Activated naive CD4-positive, alpha-beta T cell treated with anti-CD3 and anti-CD28 coated beads, Interleukin-2, amount 50 U/mL, for 16 hours (primary cell): ENCODE results near the gene ADAMTS12.

Source experiments
- DNase-seq: peaks from one replicate; pipeline ENCODE4 v3.0.0-alpha.2; 2020

The ADAMTS12 gene

DNA sequence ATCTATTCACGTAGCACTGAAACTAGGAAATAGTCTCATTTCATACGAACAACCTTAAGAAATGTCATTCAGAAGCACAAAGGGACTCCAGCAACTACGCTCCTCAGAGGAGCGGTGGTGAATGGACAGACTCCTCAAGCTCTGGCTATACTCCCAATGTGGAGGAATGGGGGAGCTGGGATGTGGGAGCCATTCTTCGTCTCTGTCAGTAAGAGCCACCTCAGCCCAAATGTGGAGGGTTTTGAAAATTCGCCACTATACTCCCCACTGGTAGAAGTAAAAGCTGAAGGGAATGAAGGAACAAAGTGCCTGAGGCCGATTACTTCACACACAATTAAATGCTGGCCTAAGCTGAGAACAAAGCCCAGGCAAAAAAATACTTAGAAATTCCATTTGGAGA lies 96.3 kb downstream of the ADAMTS12 start:
- DNase-seq, result no peak

DNA sequence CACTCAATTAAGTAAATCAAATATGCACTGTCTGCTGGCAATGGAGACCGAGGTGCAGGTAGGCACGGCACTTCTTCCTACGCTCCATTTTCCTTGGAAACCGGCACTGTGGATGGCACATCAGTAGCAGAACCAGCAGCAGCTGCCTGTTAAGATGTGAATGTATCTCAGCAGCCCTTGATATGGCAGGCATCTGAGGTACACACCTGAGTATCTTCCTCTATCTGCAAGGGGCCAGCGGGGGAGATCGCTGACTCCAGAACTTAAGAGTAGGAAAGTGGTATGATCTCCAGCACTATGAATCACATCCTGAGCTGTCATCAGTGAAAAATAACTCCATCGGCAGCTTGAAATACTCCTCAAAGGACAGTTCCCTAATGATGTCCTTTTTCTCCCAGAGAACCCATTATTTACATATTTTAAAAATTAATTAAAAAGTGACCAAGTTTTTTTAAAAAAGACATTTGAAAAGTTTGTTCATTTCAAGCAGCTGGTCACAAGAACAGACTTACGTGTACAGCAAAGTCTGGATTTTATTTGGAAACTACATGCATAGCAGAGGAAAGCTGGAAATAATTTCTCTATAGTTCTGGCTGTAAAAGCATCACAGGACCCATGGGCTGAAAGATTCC lies 97.1 kb downstream of the ADAMTS12 start:
- DNase-seq, result no peak

DNA sequence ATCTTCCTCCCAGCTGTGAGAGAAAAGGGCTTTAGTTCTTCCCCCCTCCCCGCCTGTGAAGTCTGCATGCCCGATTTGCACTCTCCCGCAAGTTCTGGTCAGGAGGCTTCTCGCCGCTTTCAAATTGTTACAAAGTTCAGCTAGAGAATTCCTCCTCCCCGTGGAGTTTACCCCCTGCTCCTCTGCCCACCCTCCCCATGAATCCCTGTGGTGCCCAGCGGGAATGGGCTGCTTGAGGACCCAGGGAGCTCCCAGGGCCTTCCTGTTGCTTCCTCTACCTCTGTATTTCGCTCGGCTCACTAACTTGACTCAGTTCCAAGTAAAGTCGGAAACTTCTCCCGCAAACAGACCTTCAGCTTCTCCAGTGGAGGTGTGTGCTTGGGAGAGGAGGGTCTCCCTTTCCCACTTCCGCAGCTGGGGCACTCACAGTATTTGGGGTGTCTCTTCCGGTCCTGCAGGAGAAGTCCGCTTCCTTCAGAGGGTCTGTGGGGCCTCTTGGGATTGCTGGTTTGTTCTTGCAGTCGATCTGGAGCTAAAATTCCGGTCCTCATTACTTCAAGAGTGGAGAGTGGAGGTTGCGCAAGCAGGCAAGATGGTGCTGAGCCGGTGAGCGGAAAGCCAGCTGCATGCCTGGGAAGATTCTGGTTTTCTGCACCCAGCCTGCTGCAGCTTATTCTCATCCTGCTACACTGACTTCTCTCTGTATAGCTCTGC lies 97.8 kb downstream of the ADAMTS12 start:
- DNase-seq, result no peak

- DNase-seq, result no peak
Measured at GRCh38 chr5:33793276-33793675, 98.5 kb downstream of the ADAMTS12 start.

DNA sequence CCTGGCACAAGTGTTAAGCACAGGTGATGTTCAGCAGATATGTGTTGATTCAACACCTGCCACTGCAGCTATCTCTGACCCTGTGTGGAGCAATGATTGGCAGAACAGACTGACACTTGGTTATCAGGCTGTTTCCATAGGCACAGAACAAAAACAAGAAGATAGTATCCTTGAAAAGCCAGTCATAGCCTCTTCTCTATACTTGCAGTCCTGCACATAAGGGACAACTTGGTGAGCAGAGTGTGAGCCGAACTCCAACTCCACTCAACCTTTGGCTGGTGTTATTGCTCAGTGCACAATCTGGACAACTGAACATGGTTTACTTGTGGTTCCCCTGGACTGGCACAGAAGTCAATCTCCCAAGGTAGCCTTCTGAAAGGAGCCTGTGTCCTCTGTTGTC lies 99.2 kb downstream of the ADAMTS12 start:
- no peak for DNase-seq

DNA sequence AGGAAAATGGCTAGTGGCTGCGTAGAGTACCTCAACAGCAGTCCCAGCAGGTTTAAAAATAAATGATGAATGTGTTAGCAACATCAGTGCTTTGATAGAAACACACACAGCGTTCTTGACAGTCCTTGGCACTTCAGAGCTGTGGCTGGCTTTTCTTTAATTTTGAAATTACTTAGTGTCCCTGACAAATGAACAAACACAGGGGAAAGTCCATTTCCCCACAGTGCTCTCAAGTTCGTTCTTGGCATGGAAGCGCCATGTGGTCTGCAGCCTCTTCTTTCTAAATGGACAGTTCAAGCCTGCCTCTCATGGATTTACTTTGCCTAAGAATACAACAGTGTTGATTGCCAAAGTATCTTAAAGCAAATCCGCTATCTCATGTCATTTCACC lies 102.2 kb downstream of the ADAMTS12 start:
- no peak for DNase-seq

DNA sequence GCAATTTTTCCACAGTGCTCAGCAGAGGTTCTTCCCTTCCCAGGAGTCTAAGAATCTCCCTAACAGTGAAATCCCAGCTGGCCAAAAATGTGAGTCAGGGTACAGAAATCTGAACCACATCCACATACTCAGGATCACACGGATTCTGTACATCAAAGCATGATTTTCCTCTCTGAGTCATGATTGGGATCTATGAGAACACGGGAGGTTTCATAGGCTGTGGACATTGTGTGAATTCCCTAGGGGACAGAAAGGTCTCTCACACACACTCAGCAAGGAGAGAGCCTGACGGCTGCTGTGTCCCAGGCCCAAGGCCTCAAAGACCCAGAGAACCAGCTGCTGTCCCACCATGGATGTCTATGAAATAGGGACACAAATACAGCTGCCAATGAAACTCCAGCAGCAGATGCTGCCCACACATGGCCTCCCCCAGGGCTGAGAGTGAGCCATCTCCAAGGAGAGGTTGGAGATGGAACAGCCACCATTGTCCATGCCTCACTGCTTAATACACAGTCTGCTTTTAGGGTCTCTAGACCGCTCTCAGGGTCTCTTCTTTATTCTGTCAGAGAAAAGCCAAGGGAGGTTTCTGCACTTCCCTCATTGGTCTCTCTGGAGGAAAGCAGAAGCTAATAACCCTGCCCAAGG lies 102.7 kb downstream of the ADAMTS12 start:
- no peak for DNase-seq

- no peak for DNase-seq
Measured at GRCh38 chr5:33785571-33785970, 106.2 kb downstream of the ADAMTS12 start.

DNA sequence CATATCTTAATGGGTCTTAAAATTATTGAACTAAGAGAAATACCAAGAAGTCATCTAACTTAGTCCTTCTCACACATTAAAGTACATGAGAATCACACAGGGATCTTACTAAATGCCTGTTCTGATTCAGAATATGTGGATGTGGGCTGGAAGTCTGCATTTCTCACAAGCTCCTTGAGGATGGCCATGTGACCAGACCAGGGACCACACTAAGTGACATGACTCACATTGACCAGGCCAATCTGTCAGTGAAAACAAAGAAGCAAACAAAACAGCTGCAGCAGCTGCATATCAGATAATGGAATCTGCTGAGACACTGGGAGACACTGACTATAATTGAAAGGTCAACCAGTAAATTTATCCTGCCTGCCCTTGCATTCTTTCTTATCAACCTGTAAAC lies 110.5 kb downstream of the ADAMTS12 start:
- no peak for DNase-seq

GRCh38 chr5:33776151-33776660 lies 115.6 kb downstream of the ADAMTS12 start:
- no peak for DNase-seq

DNA sequence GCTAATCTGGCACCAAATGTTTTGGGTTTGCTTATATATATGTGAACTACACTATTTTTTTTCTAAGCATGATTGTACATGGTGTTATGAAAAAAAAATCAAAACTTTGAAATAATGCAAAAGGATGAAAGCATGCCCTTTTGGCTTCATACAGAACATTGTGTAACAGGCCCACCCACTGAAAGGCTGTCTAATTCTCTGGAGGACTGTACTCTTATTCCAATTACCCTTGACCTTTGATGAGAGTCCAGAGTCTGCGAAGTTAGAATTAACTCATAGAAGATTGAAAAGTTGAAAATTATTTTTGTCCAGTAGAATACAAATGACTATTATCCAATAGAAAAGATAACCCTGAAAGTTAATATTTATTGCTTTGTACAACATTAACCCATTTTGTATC lies 117.4 kb downstream of the ADAMTS12 start:
- no peak for DNase-seq

DNA sequence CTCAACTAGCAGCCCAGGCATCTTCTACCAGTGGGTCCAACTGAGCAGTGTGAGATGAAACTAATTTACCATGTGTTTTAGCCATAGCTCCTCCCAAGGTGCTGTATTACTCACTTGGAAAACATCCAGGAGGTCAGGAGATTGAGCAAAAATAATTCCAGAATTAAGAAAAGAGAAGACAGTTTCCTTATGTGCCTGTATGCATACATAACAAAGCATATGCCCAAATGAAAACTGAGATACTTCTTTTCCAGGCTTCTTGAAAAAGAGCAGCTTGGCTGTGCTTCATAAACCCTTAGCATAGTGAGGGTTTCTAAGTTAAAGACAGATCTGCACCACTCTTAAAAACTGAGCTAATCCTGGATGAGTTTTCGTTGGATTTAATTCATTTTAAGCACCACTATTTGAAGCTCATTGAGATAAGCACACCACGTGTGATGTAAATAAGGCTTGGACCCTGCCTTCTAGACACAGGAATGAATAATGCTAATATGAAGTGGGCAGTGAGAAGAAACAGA lies 119.4 kb downstream of the ADAMTS12 start:
- no peak for DNase-seq

DNA sequence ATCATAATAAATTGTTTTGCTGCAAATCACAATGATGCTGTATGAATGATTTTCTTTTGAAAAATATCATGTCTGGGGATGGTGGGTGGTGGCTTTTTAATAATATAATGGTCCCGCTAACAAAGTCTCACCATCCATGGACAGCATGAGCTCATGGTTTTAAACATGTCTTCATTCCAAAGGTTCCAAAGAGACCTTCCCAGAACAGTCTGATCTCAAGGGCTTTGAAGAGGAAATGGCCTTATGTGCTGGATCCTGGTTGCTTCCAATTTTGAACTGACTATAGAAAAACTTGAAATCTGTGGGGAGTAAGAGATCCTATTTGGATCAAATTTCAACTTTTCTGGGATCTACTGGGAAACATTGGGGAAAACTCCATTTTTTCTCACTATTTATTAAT lies 121.8 kb downstream of the ADAMTS12 start:
- no peak for DNase-seq

DNA sequence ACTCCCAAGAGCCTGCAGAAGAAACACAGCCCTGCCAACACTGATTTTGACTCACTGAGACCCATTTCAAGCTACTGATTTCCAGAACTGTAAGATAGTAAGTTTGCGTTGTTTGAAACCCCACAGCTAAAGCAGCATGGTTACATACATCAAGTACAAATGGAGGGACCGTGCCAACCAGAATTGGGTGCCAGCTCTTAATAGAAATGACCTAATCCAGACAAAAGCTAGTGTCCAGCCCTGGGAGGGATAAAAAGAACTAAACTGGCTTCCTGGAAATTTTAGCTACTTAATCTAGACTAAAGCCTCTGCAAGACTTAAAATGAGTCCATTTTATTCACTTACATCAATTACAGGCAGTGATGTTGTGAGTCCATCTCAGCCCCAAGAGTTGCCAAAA lies 122.6 kb downstream of the ADAMTS12 start:
- DNase-seq, result no peak

DNA sequence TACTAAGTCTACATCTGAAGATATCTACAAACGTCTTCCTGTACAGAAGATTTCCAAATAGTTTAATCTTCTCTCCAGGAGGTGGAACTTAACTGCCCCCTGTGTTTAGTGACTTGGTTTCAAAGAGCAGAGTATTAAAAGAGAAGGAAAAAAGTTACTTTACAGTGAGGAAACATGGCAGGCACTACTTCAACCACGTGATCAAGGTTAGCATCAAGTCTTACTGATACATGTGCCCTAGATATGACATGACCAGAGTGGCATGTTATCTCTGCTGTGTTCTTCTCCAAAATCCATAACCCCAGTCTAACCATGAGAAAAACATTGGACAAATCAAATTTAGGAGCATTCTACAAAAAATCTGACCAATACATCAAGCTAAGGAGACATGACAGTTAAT lies 125.8 kb downstream of the ADAMTS12 start:
- DNase-seq, result no peak

DNA sequence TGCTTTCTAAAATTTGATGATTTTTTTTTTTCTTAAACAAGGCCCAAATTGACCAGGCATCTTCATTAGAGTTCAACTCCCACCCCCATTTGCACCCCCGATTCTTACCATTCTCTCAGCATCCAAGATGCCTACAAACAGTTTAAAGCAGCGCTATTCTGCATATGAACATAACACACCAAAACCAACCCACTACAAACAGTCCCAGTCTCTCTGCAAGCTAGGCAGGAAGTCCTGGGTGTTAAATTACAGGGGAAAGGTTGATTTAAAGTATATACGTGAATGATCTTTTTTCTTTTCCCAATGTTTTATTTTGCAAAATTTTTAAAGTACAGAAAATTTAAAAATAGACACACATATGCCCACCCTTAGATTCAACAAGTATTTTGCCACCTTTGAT lies 127.0 kb downstream of the ADAMTS12 start:
- DNase-seq, result no peak

DNA sequence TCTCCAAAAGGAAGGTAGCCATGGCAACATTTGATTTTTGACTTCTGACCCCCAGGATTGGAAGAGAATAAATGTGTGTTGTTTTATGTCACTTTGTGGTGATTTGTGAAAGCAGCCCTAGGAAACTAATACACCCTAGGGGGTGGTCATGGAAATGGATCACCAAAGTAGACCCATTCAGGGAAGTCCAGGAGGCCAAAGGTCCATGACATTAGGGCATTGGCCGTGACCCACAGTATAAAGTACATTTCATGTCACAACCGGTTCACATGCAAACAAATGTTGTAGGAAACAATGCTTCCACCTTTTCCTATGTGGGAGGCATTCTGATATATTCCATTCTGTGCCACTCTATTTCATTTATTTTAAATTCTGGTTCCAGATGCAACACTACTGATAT lies 128.4 kb downstream of the ADAMTS12 start:
- DNase-seq, result no peak

GRCh38 chr5:33762859-33763258 lies 128.9 kb downstream of the ADAMTS12 start:
- DNase-seq, result no peak

DNA sequence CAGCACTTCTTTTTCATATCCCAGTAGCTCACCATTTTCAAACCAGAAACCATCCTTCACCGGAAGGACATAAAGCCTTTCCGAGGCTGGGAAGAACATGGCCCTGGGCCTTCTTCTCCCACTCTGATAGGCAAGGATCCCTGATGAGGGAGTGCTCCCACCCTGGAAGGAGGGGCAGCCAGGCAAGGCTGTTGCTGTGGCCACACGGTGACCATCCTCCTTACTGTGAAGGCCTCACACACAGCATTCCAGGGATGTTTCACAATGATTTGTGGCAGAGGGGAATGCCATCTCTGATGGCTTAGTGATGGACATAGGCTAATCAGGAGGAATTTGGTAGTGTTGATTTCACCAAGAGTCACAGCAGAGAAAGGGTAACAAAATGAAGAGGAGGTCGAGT lies 130.7 kb downstream of the ADAMTS12 start:
- no peak for DNase-seq

DNA sequence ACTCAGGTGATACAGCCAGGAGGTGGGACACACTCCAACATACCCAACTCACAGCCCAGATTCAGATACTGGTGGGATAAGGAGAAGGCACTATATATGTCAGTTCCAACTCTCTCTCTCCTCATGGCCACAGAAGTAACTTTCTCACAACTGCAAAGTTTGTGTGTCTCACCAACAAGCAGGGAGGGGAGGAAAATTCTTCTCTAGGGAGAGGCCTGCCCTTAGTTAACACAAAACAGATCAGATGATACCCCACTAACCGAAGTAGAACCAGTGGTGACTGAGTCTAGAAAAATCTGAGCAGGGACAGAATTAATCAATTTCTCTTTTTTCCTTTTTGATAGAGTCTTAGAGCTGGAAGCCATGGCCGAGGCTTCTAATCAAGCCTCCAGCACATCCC lies 133.1 kb downstream of the ADAMTS12 start:
- no peak for DNase-seq

GRCh38 chr5:33756491-33756890 lies 135.3 kb downstream of the ADAMTS12 start:
- no peak for DNase-seq

GRCh38 chr5:33755231-33755630 lies 136.6 kb downstream of the ADAMTS12 start:
- no peak for DNase-seq

GRCh38 chr5:33753704-33754103 lies 138.1 kb downstream of the ADAMTS12 start:
- no peak for DNase-seq

DNA sequence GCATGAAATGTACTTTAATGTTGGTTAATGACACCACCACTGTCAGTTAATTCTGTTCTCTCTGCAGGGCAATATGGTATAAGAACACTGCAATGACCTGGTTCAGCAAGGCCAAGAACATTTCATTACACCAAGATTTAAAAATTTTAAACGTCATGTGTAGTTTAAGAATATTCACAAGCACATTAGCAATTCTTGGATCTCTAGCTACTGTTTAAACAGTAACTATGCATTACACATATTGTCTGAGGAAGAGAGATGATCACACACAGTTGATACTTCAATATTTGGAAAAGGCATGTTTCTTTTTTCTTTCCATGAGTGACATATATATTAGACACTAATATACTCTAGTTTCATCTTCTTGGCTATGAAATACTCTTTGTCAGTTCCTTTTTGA lies 143.0 kb downstream of the ADAMTS12 start:
- DNase-seq, result no peak
